Measurements from ENCODE around the gene BICDL2.

Gene BICDL2

GRCh38 chr16:3074860-3075522 lies 38.2 kb upstream of the BICDL2 start:
- TF ChIP-seq CTCF (IDR thresholded peaks at IDR 0.05) = no peak

DNA sequence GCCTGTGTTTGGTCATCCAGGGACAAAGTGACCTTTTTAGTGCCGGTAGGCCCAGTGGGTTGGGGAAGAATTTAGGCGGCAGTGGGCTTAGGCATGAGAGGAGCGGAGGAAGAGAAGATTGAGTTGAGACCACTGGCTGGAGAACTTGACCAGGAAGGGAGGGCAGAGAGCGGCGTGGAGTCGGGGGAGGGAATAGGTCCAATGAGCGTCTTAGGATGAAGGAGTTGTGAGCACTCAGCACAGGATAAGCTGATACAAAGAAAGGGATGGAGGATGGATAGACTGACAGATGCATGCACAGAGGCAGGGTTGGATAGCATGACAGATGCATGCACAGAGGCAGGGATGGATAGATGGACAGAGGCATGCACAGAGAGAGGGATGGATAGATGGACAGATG lies 36.7 kb upstream of the BICDL2 start:
- no peak for TF ChIP-seq CTCF (IDR thresholded peaks at IDR 0.05)

DNA sequence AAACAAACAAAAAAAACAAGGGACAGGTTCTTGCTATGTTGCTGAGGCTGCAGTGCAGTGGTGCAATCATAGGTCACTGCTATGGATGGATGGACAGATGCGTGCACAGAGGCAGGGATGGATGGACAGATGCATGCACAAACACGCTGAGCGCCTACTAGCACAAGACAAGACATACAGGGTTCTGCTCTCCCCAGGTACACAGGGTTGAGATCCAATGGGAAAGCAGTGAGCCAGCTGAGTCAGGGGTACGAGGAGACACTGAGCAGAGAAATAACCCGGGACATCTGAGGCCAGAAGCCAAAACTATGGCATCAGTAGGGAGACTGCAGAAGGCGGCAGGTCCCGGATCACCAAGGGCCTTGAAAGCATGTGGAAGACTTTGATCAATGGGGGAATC lies 34.9 kb upstream of the BICDL2 start:
- TF ChIP-seq CTCF (IDR thresholded peaks at IDR 0.05) = no peak

DNA sequence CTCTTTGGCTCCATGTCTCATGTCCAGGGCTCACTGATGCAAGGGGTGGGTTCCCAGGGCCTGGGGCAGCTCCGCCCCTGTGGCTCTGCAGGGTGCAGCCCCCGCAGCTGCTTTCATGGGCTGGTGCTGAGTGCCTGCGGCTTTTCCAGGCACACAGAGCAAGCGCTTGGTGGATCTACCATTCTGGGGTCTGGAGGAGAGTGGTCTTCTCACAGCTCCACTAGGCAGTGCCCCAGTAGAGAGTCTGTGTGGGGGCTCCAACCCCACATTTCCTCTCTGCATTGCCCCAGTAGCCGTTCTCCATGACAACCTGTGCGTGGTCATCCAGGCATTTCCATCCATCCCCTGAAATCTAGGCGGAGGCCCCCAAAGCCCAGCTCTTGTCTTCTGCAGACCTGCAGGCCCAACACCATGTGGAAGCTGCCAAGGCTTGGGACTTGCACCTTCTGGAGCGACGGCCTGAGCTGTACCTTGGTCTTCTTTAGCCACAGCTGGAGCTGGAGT lies 33.9 kb upstream of the BICDL2 start:
- no peak for TF ChIP-seq CTCF (IDR thresholded peaks at IDR 0.05)

DNA sequence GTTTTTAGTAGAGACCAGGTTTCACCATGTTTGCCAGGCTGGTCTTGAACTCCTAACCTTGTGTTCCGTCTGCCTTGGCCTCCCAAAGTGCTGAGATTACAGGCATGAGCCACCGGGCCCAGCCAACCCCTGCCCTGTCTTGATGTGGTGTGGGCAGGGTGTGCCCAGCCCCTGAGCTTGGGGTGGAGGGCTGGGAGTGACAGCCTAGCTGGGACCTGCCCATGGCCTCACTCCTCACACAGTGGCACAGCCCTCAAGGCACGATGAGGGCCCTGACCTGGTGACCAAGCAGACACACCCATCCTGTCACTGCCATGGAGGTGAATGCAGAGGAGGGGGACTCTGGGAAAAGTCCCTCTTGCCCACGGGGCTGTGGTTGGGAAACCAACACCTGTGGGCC lies 31.7 kb upstream of the BICDL2 start:
- no peak for TF ChIP-seq CTCF (IDR thresholded peaks at IDR 0.05)

- no peak for TF ChIP-seq CTCF (IDR thresholded peaks at IDR 0.05)
Measured at GRCh38 chr16:3066440-3066748, 29.6 kb upstream of the BICDL2 start.

DNA sequence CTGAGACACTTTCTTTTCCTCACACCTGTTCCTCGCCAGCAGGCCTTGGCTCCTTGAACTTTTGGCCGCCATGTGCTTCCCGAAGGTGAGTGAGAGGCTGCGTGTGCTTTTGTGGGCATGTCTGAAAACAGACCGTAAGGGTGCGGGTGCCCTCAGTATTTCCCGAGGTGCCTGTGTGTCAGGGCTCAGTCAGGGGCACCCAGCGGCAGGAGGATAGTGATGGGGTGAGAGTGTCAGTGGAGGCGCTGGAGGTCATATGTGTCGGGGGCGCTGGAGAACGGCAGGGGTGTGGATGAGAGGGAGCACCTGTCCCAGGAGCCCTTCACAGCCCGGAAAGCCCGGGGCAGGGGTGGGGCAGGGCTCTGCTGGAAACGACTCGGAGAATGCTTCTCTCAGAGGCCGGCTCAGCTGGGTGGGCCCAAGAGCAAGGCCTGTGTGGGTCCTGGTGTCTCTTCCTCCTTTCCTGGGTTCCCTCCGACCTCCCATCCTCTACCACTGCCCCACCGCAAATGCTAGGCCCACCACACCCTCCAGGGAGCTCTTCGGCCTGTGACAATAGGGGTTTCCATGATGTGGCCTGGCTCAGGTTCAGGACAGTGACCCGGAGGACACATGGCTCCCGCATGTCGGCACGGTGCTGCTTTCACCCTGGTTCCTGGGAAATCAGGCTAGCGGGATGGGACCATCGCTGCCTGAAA lies 29.1 kb upstream of the BICDL2 start:
- TF ChIP-seq CTCF (IDR thresholded peaks at IDR 0.05) = no peak

All from LNCAP (cell line).